ENCODE data around the gene FCN1.

FCN1 gene

DNA sequence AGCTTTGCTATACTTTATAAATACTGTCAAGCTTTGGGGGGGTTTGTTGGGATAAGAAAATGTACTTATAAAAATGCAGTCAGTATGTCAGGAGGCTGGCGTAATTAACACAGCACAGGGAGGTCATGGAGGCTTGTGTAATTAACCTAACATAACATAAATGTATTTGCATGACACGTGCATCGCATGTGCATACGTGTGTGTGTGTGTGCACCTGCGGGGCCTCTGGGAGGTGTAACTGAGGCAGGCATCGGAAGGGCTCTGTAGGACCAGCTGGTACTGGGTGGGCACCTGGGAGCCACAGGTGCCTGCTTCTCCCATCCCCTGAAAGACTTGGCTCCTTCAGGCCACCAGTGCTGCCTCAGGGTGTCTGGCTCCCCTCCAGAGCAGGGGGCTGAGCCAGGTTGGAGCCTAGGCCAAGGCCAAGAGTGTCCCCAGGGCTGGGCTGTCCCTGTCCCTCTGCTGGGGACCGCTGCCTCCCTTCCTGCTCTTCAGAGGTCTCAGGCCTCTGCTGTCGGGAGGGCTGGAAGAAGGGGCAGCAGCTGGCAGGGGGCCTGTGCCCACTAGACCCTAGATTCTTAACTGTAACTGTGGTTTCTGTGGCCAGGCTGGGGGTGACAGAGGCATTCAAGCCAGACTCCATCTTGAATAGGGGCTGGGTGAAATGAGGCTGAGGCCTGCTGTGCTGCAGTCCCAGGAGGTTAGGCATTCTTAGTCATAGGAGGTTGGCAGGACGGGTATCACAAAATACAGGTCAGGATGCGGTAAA is 28.1 kb downstream of the FCN1 start:
- TF ChIP-seq PPARA (CRISPR knock-in tag; IDR thresholded peaks at IDR 0.05; ENCODE audit: borderline replicate concordance): no peak
- no peak for TF ChIP-seq ZFP30 (CRISPR knock-in tag; IDR thresholded peaks at IDR 0.05)
- no peak for TF ChIP-seq ESRRG (CRISPR knock-in tag; IDR thresholded peaks at IDR 0.05)
- no peak for TF ChIP-seq GLIS3 (CRISPR knock-in tag; IDR thresholded peaks at IDR 0.05)
- no peak for TF ChIP-seq ZNF565 (CRISPR knock-in tag; conservative IDR thresholded peaks at IDR 0.05; ENCODE audit: low read depth)
- TF ChIP-seq, protein P1, sequence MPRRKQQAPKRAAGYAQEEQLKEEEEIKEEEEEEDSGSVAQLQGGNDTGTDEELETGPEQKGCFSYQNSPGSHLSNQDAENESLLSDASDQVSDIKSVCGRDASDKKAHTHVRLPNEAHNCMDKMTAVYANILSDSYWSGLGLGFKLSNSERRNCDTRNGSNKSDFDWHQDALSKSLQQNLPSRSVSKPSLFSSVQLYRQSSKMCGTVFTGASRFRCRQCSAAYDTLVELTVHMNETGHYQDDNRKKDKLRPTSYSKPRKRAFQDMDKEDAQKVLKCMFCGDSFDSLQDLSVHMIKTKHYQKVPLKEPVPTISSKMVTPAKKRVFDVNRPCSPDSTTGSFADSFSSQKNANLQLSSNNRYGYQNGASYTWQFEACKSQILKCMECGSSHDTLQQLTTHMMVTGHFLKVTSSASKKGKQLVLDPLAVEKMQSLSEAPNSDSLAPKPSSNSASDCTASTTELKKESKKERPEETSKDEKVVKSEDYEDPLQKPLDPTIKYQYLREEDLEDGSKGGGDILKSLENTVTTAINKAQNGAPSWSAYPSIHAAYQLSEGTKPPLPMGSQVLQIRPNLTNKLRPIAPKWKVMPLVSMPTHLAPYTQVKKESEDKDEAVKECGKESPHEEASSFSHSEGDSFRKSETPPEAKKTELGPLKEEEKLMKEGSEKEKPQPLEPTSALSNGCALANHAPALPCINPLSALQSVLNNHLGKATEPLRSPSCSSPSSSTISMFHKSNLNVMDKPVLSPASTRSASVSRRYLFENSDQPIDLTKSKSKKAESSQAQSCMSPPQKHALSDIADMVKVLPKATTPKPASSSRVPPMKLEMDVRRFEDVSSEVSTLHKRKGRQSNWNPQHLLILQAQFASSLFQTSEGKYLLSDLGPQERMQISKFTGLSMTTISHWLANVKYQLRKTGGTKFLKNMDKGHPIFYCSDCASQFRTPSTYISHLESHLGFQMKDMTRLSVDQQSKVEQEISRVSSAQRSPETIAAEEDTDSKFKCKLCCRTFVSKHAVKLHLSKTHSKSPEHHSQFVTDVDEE (CRISPR knock-in tag; IDR thresholded peaks at IDR 0.05): no peak
- no peak for TF ChIP-seq TOX (CRISPR knock-in tag; IDR thresholded peaks at IDR 0.05; ENCODE audit: borderline replicate concordance)
- TF ChIP-seq ZNF8 (CRISPR knock-in tag; IDR thresholded peaks at IDR 0.05): no peak
- no peak for TF ChIP-seq ZNF70 (CRISPR knock-in tag; IDR thresholded peaks at IDR 0.05)
- TF ChIP-seq CSDC2 (CRISPR knock-in tag; IDR thresholded peaks at IDR 0.05): no peak
- TF ChIP-seq BACH2 (CRISPR knock-in tag; IDR thresholded peaks at IDR 0.05; ENCODE audit: borderline replicate concordance): no peak
- TF ChIP-seq ARNTL (CRISPR knock-in tag; IDR thresholded peaks at IDR 0.05; ENCODE audit: borderline replicate concordance, low read depth): no peak
- TF ChIP-seq OSR1 (CRISPR knock-in tag; IDR thresholded peaks at IDR 0.05): no peak
- TF ChIP-seq SNAI2 (CRISPR knock-in tag; IDR thresholded peaks at IDR 0.05): no peak
- no peak for TF ChIP-seq TCF4 (CRISPR knock-in tag; IDR thresholded peaks at IDR 0.05; ENCODE audit: borderline replicate concordance)
- no peak for TF ChIP-seq ZFP3 (CRISPR knock-in tag; IDR thresholded peaks at IDR 0.05)
- TF ChIP-seq, protein P2, sequence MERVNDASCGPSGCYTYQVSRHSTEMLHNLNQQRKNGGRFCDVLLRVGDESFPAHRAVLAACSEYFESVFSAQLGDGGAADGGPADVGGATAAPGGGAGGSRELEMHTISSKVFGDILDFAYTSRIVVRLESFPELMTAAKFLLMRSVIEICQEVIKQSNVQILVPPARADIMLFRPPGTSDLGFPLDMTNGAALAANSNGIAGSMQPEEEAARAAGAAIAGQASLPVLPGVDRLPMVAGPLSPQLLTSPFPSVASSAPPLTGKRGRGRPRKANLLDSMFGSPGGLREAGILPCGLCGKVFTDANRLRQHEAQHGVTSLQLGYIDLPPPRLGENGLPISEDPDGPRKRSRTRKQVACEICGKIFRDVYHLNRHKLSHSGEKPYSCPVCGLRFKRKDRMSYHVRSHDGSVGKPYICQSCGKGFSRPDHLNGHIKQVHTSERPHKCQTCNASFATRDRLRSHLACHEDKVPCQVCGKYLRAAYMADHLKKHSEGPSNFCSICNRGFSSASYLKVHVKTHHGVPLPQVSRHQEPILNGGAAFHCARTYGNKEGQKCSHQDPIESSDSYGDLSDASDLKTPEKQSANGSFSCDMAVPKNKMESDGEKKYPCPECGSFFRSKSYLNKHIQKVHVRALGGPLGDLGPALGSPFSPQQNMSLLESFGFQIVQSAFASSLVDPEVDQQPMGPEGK (CRISPR knock-in tag; IDR thresholded peaks at IDR 0.05; ENCODE audit: borderline replicate concordance): no peak
- ATAC-seq: no peak

- TF ChIP-seq RARB (CRISPR knock-in tag; IDR thresholded peaks at IDR 0.05) (no peak), PPARA (CRISPR knock-in tag; IDR thresholded peaks at IDR 0.05; ENCODE audit: borderline replicate concordance) (no peak), CSDC2 (CRISPR knock-in tag; IDR thresholded peaks at IDR 0.05) (no peak)
- TF ChIP-seq, protein P2 (CRISPR knock-in tag; IDR thresholded peaks at IDR 0.05; ENCODE audit: borderline replicate concordance): no peak
- no peak for ATAC-seq
Observed at GRCh38 chr9:134888603-134889190, 29.0 kb downstream of the FCN1 start.

- TF ChIP-seq CREB5 (CRISPR knock-in tag; IDR thresholded peaks at IDR 0.05; ENCODE audit: low read depth) (no peak), ESRRG (CRISPR knock-in tag; IDR thresholded peaks at IDR 0.05) (no peak), TOX (CRISPR knock-in tag; IDR thresholded peaks at IDR 0.05; ENCODE audit: borderline replicate concordance) (no peak), ZNF8 (CRISPR knock-in tag; IDR thresholded peaks at IDR 0.05) (no peak), CSDC2 (CRISPR knock-in tag; IDR thresholded peaks at IDR 0.05) (no peak), ZNF70 (CRISPR knock-in tag; IDR thresholded peaks at IDR 0.05) (no peak), CSRNP3 (CRISPR knock-in tag; IDR thresholded peaks at IDR 0.05) (no peak), RARB (CRISPR knock-in tag; IDR thresholded peaks at IDR 0.05) (no peak), SNAI2 (CRISPR knock-in tag; IDR thresholded peaks at IDR 0.05) (no peak), TCF4 (CRISPR knock-in tag; IDR thresholded peaks at IDR 0.05; ENCODE audit: borderline replicate concordance) (no peak), ZFP30 (CRISPR knock-in tag; IDR thresholded peaks at IDR 0.05) (no peak), ARNTL (CRISPR knock-in tag; IDR thresholded peaks at IDR 0.05; ENCODE audit: borderline replicate concordance, low read depth) (no peak), ZFP3 (CRISPR knock-in tag; IDR thresholded peaks at IDR 0.05) (no peak), OSR1 (CRISPR knock-in tag; IDR thresholded peaks at IDR 0.05) (no peak), ZNF565 (CRISPR knock-in tag; conservative IDR thresholded peaks at IDR 0.05; ENCODE audit: low read depth) (no peak)
- TF ChIP-seq, protein P2 (CRISPR knock-in tag; IDR thresholded peaks at IDR 0.05; ENCODE audit: borderline replicate concordance): no peak
Observed at GRCh38 chr9:134887686-134888602, 29.8 kb downstream of the FCN1 start.

More at GRCh38 chr9:134887686-134888602, 29.8 kb downstream of the FCN1 start:
- no peak; the same call in 2 of the 3 replicates for ATAC-seq

All from SK-N-SH treated with all-trans-retinoic acid at 6 μM for 48 hours (cell line).